Inflammatory macrophage treated with lipopolysaccharide for 4 hours (primary cell): Measurements from ENCODE around the gene GLB1L3.

ENCODE experiments used
- DNase-seq: peaks from one replicate; pipeline ENCODE4 v3.0.0-alpha.2; 2020

Gene GLB1L3, protein sequence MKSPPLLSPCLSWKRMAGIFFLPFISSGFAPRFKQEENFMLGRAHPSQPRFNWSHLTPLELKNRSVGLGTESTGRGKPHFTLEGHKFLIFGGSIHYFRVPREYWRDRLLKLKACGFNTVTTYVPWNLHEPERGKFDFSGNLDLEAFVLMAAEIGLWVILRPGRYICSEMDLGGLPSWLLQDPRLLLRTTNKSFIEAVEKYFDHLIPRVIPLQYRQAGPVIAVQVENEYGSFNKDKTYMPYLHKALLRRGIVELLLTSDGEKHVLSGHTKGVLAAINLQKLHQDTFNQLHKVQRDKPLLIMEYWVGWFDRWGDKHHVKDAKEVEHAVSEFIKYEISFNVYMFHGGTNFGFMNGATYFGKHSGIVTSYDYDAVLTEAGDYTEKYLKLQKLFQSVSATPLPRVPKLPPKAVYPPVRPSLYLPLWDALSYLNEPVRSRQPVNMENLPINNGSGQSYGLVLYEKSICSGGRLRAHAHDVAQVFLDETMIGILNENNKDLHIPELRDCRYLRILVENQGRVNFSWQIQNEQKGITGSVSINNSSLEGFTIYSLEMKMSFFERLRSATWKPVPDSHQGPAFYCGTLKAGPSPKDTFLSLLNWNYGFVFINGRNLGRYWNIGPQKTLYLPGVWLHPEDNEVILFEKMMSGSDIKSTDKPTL

DNA sequence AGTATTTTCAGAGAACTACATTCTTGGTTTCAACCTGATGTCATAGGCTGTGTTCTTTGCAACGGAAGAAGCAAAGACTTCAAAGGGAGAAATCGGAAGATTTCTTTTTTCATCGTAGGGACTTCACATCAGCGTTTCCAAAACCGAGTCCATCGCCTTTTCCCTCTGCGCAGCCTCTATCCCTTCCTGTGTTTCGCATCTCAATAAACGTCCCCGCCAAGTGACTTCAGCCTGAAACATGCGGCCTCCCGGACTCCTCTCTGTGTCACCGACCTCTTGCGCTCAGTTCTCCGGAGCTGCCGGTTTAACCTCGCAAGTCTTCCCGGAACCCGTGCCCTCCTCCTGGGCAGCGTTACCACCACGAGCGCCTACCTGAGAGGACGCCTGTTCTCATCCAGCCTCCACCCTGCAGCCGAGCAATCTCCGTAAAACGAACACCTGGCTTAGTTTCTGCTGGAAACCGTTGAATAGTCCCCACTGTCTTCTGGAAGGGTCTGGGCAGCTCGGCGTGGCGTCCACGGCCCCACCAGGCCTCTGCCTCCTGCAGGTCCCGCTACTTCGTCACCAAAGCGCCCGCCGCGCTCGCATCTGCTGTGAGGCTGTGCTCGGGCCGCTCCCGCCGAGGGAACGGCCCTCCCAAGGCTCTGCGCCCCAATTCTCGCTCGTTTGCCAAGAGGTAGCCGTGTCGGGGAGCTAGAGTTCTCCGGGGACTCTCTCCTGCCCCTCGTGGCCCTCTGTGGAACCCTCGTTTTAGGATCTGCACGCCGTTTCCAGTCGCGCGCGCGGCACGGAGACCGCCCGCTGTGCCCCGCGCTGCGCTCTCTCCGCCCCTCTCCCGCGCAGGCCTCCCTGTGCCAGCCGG, at the start of gene GLB1L3:
GLB1L3 (plus strand) TSS at position 846 of the 862 bp plus-strand sequence. CDS start 362 bp downstream, outside the sequence.
- DNase-seq = peak; percentile 31

GRCh38 chr11:134226806-134227325, 49.3 kb upstream of the GLB1L3 start:
- DNase-seq = no peak

GRCh38 chr11:134228625-134229024, 47.6 kb upstream of the GLB1L3 start:
- DNase-seq = no peak

GRCh38 chr11:134229126-134229790, 46.9 kb upstream of the GLB1L3 start:
- DNase-seq = no peak

DNA sequence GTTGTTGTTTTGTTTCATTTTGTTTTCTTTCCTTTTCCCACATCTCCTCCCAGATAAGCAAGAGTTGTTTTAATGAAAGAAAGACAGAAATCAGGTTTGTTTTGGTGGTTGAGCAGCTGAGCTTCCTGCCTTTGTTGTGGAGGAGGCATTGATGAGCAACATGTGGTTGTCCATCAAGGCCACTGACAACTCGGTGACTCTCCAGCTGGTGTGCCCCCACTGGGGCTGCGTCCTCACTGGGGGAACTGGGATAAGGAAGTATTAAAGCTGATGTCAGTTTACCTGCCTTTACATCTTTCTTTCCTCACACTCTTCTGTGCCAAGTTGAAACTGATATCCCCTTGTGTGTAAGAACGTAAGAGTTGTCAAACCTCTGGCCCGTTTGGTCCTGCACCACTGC, 45.8 kb upstream of the GLB1L3 start:
- DNase-seq = no peak

DNA sequence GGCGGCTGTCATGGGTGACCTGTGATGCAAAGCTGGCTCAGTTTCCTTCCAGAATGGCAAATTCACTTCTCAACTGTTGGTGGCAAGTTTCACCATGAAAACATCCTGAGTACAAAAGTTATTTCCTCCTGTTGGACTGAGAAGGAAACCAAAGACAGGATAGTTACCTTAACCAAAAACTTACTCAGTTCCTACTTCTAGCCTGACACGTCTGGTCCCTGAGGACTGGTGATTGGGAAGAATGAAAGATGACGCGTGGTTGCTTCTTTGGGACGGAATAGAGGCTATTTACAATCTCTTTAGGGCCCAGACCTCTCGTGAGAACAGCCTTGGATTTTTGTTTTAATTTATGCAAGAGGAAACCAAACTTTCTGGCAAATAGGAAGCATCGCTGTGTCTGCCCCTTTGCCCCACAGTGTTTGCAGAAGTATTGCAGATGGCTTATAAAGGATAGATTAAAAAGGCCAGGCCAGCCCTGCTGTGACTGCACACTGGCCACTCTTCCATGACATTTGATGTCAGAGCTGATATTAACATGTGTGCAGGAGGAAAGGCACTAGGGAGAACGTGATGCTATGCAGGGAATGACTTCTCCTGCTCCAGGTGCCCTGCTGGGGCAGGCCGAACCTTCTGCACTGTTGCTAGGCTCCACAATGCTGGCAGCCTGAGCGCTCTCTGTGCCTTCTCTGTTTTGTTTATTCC, 44.1 kb upstream of the GLB1L3 start:
- peak; percentile 19 for DNase-seq

GRCh38 chr11:134233729-134234179, 42.4 kb upstream of the GLB1L3 start:
- no peak for DNase-seq

GRCh38 chr11:134235399-134235798, 40.8 kb upstream of the GLB1L3 start:
- no peak for DNase-seq

DNA sequence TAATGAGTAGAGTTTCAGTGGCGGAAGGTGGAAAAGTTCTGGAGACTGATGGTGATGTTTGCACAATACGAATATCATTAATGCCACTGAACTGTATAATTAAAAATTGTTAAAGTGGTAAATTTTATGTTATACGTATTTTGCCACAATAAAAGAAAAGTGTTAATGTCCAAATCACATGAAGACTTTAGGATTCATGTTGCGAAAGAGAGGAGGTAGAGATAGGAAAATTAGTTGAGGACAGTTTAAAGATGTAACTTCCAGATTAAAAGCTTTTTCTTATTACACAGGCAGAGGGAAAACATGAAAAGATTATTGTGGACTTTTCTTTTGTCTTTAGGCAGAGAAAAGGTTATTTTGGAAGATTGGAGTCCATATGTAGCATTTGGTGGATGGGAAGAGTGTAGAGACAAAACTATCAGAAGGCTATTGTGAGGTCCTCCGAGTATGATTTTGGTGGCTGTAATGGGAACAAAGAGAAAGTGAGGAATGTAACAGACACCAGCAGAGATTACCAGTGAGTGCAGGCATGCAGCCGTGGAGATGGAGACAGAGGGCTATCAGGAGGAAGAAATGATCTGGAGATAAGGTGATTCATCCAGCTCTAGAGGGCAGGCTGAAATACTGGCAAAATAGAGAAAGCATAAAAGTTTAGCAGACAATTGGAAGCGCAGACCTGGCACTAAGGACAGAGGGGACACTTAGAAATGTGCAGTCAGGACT, 39.2 kb upstream of the GLB1L3 start:
- DNase-seq = no peak

DNA sequence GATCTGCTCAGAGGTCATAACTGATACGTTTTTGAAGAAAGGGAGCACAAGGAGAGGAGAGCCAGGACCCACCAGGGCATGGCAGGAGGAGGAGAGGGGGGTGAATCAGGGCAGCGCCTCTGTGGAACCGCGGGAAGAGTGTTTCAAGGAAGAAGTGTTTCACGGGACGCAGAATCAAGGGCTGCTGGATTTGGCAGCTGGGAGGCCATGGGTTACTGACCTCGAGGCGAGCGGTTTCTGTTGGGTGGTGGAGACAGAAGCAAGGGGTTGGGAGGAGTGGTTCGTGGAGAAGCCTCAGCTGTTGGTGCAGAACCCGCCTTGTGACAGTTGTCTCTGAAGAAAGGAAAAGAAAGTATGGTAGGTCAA, 38.6 kb upstream of the GLB1L3 start:
- DNase-seq = no peak

GRCh38 chr11:134238956-134239355, 37.2 kb upstream of the GLB1L3 start:
- no peak for DNase-seq

GRCh38 chr11:134240592-134240991, 35.6 kb upstream of the GLB1L3 start:
- DNase-seq = no peak

- DNase-seq = no peak
These were observed 33.8 kb upstream of the GLB1L3 start for GRCh38 chr11:134242376-134242775.

DNA sequence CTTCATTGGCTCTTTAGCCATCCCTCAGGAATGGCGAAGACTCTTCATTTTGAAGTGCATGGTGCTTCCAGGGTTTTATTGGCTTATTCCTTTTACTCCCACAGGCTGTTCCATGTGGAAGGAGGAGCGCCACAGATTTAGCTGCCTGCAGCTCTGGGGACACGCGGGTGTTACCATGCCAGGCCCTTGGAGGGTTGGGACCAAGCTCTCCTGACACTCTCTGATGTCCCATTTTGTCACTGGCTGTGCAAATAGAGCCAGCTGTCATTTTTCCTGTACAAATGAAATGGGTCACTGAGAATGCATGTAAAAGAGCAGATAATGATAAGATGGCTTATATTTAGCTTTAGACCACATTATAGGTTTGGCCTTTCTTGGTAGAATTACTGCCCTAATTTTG, 32.3 kb upstream of the GLB1L3 start:
- DNase-seq = no peak

- DNase-seq = no peak
These were observed 31.6 kb upstream of the GLB1L3 start for GRCh38 chr11:134244593-134244992.

GRCh38 chr11:134245434-134245833, 30.7 kb upstream of the GLB1L3 start:
- DNase-seq = no peak

DNA sequence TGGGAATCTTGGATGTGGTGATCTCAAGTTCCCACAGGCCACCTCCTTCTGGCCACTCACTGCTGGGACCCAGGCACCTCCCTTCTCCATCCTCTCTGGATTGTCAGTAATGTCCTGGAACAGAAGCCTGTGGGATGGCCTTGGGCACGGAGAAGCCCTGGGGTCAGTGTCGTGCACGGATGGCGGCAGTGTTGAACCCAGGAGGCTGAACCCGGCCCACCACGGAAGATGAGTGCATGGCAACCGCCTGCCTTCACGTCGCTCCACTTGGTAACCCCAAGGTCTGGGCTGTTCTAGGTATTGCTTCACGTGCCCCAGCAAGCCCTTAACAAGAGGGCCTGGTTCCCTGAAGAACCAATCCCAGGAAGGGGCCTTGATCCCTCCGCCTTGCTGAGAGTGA, 30.1 kb upstream of the GLB1L3 start:
- DNase-seq = no peak

DNA sequence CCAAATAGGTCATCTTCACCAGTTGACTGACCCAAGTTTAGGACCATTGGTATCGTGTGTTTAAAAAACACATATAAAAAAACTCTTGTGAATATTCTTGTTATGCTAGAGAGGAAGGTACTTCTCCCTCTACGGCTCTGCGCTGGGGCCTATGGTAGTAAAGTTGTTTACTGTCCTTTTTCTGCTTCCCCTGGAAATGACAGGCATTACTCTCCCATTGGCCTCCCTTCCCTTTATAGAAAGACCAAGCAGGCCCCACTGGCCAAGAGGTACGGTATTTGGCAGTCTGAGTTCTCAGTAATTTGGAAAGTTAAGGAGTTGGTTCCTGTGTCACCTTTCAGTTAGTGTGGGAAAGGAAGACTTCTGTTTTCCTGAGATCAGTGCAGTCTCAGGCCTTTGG, 29.5 kb upstream of the GLB1L3 start:
- no peak for DNase-seq

GRCh38 chr11:134248910-134249480, 27.2 kb upstream of the GLB1L3 start:
- no peak for DNase-seq

GRCh38 chr11:134250246-134250645, 25.9 kb upstream of the GLB1L3 start:
- DNase-seq = peak; percentile 39

GRCh38 chr11:134250675-134251074, 25.5 kb upstream of the GLB1L3 start:
- no peak for DNase-seq
